ENCODE results near the gene UGT1A8. TPM values are rescaled to one million over a fixed set of nuclear protein-coding genes. Genes with fewer than 3 reads are reported as not detected.
"Not testable (repeated sequence)": the region's sequence is repeated elsewhere in the genome, so short reads cannot be mapped to it uniquely, and the experiment has no call there.

UGT1A8 gene
- total and polyA plus RNA-seq, 2 of the 4 experiments (the other 2 are of a cell fraction) = not detected

GRCh38 chr2:233592706-233593105, 24.7 kb upstream of the UGT1A8 start:
- H2AFZ ChIP-seq (replicated peaks; ENCODE audit: low read length, poor library complexity); H3K4me1 ChIP-seq (ENCODE audit: control insufficient read depth, insufficient read depth, low read length); H3K27me3 ChIP-seq (ENCODE audit: control insufficient read depth, insufficient read depth, low read length); H4K8ac ChIP-seq (ENCODE audit: low read depth in 2 of 2, low read length in 2 of 2); H2BK120ac ChIP-seq (ENCODE audit: low read depth, low read length); H3K4ac ChIP-seq (ENCODE audit: low read depth, low read length); H2BK5ac ChIP-seq (ENCODE audit: low read depth, low read length, poor library complexity, severe bottlenecking); H3K79me1 ChIP-seq (ENCODE audit: low read depth in 1 of 2, low read length in 2 of 2); in situ Hi-C loops (cut with MboI; ENCODE audit: low sequenced_read_pairs); intact Hi-C loops (cut with micrococcal nuclease); DNase-seq; BruUV-seq (replicated peaks); dilution Hi-C loops (cut with HindIII; ENCODE audit: low sequenced_read_pairs, unreplicated experiment); H2BK20ac ChIP-seq (ENCODE audit: low read depth, low read length); H3K4me3 ChIP-seq (ENCODE audit: insufficient read depth, low read depth, low read length); H2AK9ac ChIP-seq (replicated peaks; ENCODE audit: low read depth, low read length, poor library complexity); POLR2A ChIA-PET (ENCODE audit: unreplicated experiment); H2AK5ac ChIP-seq (ENCODE audit: low read depth, low read length); H3K9ac ChIP-seq (ENCODE audit: low read depth, low read length); CTCF ChIA-PET; H2BK15ac ChIP-seq (ENCODE audit: low read depth, low read length); H3K9me1 ChIP-seq (ENCODE audit: insufficient read depth, low read length); H4K91ac ChIP-seq (ENCODE audit: insufficient read depth, low read depth, low read length); H4K20me1 ChIP-seq (ENCODE audit: insufficient read depth, low read length); H3K14ac ChIP-seq (replicated peaks; ENCODE audit: low read depth, low read length); H3K27ac ChIP-seq (ENCODE audit: insufficient read depth, low read length); H3K23ac ChIP-seq (ENCODE audit: low read depth, low read length); H3K56ac ChIP-seq (ENCODE audit: extremely low read depth, insufficient read depth, low read length); H3K9me3 ChIP-seq (ENCODE audit: control insufficient read depth, insufficient read depth, low read length); ATAC-seq (ENCODE audit: low read depth); H3K4me2 ChIP-seq (ENCODE audit: low read depth, low read length); H3K36me3 ChIP-seq (ENCODE audit: control insufficient read depth, insufficient read depth, low read length); H3K18ac ChIP-seq (ENCODE audit: low read depth, low read length); H4K5ac ChIP-seq (ENCODE audit: low read depth, low read length): not testable (repeated sequence)
- no CpG with 5 or more reads among the region's 1 CpG for WGBS, 2 experiments (ENCODE audit: extremely low coverage in 2 of 2, insufficient read length in 1 of 2)

All from IMR-90 (cell line).